GM19099 (cell line): Measurements from ENCODE around the gene TBC1D2B.

Experiments
- POLR2A ChIP-seq: IDR thresholded peaks from 3 replicates; pipeline ENCODE4 v1.6.1; 2011; ENCODE audit warnings: low read depth; ENCODE audit not compliant: insufficient read length; ENCODE audit errors: extremely low read depth

The TBC1D2B gene

DNA sequence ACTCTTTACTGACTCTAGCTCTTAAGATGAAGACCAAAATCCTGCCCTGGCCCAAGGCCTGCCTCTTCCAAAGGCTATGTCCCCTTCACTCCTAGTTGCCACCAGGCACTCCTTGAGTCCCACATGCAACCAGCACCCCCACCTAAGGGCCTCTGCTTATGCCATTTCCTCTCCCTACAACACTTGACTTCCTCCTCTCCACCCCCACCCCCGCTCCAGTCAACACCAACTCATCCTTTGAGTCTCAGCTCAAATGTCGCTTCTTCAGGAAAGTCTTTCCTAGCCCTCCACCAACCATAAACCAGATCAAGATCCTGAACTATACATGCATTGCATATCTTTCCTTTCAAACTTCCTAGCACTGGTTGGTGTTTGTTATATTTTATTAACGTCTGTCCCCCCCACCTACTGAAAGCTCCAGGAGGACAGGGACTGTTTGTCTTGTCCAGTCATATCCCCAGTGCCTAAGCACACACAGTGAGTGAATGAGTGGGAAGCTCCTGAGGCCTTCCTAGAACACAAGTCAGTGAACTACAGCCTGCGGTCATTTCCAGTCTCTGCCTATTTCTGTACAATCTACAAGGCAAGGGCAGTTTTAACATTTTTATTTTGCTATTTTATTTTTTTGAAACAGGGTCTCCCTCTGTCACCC is 7.3 kb downstream of the TBC1D2B start:
- no peak for TF ChIP-seq POLR2A

DNA sequence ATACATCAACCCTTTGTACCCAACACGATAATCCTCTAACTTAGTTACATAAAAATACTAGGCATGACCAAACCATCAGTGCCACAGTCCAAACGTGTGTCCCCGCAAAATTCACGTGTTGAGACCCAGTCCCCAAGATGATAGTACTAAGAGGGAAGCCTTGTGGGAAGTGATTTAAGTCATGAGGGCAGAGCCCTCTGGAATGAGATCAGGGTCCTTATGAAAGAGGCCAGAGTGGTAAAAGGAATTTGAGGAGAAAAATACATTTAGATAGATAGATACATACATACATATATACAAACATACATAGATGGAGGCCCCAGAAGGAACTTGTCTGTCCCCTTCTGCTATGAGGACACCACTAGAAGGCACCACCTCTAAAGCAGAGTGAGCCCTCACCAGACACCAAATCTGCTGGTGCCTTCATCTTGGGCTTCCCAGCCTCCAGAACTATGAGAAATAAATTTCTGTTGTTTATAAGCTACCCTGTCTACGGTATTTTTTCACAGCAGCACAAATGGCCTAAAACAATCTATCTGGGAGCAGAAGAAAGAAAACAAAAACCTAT is 8.0 kb downstream of the TBC1D2B start:
- TF ChIP-seq POLR2A = no peak

DNA sequence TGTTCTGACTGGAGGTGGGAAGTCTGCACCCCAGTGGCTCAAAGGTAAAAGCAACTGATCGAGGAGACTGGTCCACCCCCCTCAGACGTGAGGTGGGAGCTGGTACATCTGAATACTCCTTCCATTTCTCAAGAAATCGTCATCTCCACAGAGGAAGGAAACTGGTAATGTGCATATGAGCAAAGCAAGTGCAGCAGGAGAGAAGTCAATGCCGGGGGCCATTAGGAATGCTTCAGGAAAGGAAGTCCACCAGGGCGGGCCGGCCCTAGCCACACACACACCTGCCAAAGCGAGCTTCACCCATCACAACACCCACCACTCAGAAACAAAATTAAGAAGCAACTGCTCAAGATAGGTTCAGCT is 8.5 kb downstream of the TBC1D2B start:
- TF ChIP-seq POLR2A = no peak

DNA sequence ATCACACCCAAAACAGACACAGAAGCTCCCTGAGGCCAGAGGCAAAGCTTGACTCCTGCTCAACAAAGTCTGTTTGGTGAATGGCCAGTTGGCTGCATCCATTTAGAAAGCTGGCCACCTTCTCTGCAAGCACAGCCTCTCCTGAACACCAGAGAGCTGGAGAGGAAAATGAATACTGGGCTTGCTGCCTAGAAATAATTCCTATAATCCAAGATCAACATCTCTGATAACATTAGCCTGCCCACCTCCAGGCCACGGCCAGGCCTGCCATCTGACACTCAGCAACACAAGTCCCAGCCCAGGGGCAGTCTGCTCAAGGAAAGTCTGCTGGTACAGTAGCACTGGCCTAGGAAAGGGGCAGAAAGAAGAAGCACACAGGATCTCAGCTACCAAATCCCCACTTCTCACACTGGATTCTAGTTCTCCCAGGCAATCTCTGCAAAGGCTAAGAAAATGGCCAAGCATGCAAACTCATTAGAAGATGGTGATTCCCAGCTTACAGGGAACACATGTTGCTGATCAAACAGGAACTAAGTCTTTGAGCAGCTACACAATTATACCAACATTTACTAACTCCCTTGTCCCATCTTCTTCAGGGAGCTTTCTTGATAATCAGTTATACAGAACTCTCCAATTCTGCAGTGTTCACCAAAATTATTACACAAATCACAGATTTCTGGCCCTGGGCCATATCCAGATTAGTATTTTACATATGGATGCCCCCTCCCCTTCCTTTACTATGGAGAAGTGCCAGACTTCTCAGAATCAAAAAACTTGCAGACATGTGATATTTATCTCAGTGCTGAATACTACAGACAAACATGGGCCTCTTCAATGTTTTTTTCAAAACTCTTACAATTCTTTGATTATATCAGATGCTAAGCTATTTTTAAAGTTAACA is 9.9 kb downstream of the TBC1D2B start:
- no peak for TF ChIP-seq POLR2A

DNA sequence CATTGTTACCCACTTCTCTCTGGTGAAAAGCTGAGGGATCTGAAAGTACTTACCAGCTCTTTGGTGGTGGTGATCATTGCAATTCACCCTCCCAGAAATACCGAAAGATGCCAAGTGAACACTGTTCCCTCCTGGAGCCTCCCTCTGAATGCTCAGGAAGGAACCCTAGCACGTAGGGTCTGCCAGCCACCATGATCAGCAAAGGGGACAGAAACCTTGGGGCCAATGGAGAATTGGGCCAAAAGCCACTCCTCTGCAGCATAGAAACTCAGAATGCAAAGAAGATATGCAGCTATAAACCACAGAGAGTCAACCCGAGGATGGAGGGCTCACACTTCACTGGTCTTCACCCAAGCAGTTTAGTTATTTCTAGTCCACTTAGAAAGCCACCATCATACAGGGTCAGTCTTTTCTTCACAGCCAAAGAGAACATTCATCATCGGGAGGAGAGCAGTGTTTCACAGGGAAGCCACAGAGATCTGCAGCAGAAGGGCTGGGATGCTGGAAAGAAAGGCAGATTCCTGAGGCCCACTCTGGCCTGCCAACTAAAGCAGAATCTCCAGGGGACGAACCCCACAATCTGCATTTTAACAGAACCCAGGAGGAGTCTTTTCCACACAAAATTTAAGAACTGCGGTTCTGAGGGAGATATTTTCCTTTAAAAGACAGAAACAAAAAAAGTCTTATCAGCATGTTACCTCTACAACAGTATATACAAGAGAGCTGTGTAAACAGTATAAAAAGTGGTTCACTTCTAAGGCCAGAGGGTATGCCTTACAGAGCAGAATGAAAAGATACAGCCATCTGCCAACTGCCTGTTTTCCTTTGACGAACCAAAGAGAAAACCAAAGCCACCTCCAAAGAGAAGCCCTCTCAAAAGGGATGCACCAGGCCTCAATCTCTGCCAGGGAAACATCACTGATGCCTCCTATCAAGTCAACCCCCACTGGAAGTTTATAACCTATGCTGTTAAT is 11.3 kb downstream of the TBC1D2B start:
- peak; percentile 50 for TF ChIP-seq POLR2A

DNA sequence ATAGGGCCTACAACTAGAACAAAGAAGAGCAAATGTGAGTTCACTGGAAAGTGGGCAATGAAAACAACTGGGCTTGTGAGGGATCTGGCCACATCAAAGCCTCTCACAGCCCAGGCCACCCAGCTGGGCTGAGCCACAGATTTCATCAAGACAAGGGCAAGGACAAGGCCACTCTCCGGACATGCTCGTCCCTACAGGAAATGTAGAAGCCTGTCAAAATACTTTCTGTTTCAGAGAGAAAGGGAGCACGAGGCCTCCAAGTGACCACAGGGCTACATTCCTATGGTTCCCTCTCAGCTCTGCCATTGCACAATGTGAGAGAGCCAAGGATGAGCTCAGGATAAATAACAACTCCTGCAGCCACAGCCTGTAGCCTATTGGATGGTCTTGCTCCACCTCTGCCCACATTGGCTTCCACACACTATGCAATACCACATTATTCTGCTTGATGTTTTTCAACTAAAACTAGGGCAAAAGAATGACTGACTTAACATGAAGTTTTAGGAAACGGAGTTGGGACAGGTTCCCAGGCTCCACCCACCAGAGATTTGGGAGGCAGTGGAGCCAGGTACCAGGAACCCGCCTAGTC is 12.1 kb downstream of the TBC1D2B start:
- TF ChIP-seq POLR2A = no peak

DNA sequence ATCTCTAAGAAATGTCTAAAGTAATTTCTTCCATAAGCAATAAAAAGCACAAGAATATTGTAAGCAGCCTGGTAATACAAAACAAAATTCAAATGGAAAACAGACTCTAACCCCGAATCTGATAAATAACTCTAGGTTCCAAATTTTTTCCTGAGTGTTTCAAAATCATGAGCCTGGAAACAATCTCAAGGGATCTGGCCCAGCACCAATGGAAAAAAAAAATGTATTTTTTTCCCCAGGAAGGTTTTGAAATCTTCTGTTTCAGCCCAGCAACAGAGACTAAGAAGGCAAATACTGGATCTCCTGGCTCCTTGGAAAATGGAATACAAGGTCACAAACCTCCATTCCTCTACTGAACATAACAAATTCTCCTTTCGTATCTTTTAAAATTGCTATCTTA is 13.0 kb downstream of the TBC1D2B start:
- TF ChIP-seq POLR2A = no peak

DNA sequence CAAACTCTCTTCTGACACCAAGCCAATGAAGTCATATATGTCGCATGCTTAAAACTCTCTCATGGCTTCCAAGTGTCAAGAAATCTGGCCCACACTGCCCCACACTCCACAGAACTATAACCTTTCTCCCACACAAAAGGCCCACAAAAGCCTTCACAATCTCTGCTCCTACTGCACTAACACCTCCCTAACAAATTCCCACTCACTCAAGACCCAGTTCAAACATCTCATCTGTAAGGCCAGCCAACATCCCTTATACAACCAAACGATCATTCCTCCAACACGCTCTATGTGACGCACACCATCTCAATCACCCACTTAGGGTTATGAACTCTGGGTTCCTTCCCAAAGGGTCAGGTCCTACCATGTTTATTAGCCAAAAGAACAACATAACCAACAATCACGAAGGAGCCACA is 13.5 kb downstream of the TBC1D2B start:
- no peak for TF ChIP-seq POLR2A

DNA sequence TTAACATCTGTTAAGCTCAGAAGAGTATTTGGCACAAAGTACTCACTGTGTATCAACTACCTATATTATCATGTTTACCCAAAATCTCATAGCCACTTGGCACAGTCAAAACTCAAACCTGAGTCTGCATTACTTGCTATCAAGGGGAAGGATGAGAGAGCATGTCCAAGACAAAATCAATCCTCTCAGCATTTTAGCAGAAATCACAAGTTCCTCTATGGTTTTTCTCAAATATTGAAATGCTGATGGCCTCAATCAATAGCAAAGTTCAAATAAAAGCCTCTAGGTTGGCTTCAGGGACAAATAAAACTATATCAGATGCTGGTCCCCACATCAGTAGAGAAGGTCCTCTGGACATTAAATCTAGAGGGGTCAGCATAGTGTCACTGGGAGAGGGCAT is 14.3 kb downstream of the TBC1D2B start:
- no peak for TF ChIP-seq POLR2A

DNA sequence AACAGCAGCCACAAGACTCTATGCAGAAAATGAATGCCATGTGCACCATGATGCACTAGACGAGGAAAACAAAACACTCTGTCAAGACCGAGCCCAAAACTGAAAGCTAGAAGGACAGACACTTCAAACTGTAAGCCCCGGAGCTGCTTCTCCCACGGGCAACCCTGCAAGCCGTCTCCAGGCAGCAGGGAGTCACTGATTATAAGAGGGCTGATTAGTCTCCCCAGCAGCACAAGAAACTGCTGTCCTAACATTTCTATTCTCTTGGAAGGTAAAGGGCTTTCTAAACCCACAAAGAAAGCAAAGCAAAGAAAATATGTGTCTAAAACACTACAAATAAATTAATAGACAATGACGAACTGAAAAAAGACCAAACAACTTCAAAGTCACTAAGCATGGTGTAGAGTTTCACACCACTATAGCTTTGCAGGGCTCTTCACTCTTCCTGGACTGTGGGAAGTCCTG is 15.5 kb downstream of the TBC1D2B start:
- TF ChIP-seq POLR2A = no peak

DNA sequence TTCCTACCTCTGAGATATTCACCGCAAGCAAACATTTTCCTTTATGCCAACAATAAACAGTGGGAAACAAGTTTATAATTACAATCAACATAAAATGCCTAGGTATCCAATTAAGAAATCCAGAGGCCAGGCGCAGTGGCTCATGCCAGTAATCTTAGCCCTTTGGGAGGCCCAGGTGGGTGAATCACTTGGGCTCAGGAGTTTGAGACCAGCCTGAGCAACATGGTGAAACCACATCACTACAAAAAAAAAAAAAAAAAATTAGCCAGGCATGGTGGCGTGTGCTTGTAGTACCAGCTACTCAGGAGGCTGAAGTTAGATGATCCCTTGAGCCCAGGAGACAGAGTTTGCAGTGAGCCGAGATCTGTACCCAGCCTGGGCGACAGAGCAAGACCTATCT is 17.3 kb downstream of the TBC1D2B start:
- no peak for TF ChIP-seq POLR2A

DNA sequence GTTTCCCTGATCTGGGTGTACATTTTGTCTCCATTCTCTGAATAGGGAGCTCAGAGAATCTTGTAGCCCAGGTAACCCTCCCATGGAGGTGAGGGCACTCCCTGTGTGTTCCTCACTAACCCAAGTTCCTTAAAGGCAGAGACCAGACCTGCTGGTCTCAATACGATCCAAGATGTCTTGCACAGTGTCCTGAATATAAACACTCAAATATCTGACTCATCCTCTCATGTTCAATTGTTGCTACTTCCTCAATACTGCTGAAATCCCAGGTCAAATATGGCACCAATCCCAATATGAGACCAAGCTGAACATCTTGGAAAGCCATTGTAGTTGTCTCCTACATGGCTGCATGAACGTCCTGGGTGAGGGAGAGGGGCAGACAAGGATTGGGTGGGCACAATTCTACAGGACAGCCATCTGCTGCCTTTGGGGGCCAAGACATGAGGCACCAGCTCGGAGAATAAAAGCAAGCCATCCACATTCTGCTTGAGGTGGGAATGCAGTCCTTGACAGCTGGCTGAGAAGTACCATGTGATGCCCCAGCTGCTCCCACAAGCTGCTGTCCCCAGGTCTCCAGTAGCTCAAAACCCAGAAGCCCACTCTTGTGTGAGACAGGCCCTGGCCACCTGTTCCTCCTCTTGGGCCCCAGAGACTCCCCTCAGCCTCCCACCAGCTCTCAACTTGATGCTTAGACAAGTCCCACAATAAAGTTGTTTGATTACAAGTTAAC is 18.2 kb downstream of the TBC1D2B start:
- TF ChIP-seq POLR2A = no peak

DNA sequence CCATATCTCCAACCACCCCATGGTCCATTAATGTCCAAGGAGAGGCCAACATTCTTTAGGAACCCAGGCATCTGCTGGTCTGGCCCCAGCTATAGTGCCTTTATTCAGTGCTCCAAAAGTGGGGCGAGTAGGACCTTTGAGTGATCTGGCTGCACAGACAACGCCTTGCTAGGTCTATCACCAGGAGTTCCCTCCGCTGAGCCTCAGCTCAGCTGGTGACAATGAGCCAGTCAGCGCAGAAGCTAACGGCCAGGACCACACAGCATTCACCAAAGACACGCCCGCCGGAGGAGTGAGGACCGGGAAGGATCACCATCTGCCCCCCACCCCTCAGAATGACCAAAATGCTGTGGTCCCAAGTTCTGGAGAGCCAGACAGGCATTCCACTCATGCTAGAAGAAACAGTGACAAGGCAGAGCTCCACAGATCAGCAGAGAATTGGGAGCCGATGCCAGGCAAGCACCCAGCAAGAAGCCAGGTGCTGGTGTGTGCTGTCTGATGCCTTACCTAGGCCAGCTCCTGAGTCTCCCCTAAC is 19.0 kb downstream of the TBC1D2B start:
- TF ChIP-seq POLR2A = no peak
